GM19467 (cell line): ENCODE measurements around the gene PSMB2.
"Not testable (repeated sequence)": the region's sequence is repeated elsewhere in the genome, so short reads cannot be mapped to it uniquely, and the experiment has no call there.

Experiments
- ATAC-seq: cut with Tn5 transposase; IDR thresholded peaks from one replicate; pipeline ENCODE4 v1.9.1; 2021; ENCODE audit warnings: mild to moderate bottlenecking, moderate library complexity; ENCODE audit not compliant: unreplicated experiment

PSMB2 gene

GRCh38 chr1:35641233-35641866 is at the start of gene PSMB2:
Gene PSMB2 (minus strand): TSS chr1:35641526. CDS start chr1:35641432, 94 bp downstream.
- peak; percentile 78 for ATAC-seq

DNA sequence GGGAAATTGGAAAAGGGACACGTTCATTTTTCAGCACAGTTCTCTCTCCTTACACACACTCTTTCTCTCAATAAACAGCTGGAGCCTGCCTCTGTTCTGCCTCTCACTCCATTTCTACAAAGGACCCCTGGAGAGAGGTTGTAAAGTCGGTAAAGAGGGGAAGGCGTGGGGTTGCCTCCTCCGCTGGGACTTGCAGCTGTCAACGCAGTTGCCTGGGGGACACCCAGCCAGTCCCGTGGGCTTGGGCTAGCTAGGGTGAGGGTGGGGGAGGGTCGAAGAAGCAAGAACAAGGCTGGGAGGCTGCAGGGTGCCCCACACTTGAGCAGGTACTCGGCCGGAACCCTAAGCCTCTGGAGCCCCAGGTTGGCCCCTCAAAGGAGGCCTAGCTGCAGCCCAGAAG is 49.8 kb upstream of the PSMB2 start:
- no peak for ATAC-seq

DNA sequence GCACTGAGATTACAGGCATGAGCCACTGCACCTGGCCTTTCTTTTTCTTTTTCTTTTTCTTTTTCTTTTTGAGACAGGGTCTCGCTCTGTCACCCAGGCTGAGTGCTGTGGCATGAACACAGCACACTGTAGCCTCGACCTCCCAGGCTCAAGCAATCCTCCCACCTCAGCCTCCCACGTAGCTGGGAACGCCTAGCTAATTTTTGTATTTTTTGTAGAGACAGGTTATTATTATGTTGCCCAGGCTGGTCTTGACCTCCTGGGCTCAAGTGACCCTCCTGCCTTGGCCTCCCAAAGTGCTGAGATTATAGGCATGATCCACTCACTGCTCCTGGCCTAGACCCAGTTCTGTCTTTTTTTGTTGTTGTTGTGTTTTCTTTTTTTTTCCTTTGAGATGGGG is 48.8 kb upstream of the PSMB2 start:
- not testable (repeated sequence) for ATAC-seq

DNA sequence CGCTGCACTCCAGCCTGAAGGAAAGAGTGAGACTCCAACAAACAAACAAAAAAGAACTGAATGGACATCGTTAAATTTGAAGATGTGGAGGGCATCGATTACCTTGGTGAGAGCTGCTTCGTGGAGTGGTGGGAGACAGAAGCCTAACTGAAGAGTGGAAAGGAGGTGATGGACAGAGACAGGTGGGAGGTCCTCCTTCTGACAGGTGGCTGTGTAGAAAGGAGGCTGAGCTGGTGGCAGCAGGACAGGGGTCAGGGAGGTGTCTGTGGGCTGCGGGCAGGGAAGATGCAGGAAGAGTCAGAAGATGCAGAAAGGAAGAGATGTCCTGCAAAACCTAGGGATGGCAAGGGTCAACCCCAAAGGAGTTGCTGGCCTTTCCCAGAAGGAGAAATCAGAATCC is 46.8 kb upstream of the PSMB2 start:
- ATAC-seq, result no peak

DNA sequence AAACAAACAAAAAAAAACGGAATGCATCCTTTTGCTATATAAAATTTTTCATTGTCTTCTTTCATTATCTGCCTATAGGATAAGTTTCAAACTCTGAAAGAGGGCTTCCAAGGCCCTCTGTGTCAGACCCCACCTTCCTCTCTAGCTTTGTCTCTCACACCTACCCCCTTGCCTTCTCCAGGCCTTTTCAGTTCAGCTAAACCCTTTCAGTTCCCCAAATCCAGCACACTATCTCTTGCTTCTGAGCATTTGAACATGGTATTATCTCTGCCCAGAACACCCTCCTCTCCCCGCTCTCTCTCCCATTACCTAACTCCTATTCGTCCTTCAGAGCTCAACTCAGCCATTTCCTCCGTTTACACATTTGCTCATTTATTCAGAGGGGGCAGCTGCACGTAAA is 41.7 kb upstream of the PSMB2 start:
- no peak for ATAC-seq

DNA sequence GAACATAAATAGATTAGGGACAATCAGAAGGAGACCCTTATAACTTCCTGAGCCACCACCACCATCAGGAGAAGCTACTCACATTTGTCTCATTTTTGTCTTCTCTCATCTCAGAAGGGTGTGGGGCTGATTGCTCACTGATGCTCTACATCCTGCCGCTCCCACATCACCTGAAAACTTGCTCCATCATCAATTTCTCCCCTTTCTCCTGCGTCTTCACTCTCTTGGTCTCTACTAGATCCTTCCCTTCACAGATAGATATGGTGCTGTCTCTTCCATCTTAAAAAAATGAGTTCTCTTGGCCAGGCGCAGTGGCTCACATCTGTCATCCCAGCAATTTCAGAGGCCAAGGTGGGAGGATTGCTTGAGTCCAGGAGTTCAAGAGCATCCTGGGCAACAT is 38.9 kb upstream of the PSMB2 start:
- ATAC-seq, result no peak

GRCh38 chr1:35675773-35676172 is 34.4 kb upstream of the PSMB2 start:
- ATAC-seq, result no peak

GRCh38 chr1:35674111-35674510 is 32.8 kb upstream of the PSMB2 start:
- no peak for ATAC-seq

DNA sequence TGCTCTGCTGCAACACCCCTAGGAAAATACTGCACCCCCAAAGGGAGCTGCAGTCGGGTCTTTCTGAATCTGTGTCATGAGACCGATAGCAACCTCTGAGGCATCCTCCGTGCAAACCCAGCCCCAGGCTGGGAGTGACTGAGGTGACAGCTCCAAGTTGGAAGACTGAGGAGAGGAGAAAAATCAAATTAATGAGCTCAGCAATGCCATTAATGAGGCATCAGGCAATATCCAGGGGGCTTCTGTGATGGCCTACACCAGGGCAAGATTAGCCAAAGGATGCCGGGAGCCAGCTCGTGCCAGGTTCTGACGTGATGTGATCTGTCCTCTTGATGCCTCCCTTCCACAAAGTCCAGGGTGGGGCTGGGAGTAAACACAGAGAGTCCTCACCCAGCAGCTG is 30.8 kb upstream of the PSMB2 start:
- no peak for ATAC-seq

- no peak for ATAC-seq
Observed at GRCh38 chr1:35668506-35668905, 27.2 kb upstream of the PSMB2 start.

DNA sequence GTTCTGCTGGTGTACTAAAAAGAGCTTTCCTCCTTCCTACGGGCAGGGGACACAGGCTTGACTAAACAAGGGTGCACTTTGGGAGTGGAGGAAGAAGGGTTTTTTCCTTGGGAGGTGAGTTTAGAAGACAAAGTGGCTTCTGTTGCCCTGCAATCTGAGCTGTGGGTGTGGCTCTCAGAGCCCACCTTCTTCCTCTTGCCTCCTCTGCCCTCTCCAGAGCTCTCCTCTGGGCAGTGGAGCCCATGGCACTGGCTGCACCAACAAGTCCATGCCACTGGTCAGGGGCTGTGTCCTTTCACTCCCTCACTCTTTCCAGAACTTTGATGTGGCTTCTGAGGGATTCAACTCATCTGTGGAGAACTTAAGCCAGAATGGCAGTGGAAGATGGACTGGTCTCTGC is 25.6 kb upstream of the PSMB2 start:
- ATAC-seq, result no peak

- no peak for ATAC-seq
Observed at GRCh38 chr1:35666216-35666615, 24.9 kb upstream of the PSMB2 start.

- ATAC-seq, result no peak
Observed at GRCh38 chr1:35663434-35663833, 22.1 kb upstream of the PSMB2 start.

GRCh38 chr1:35661474-35661795 is 20.1 kb upstream of the PSMB2 start:
- no peak for ATAC-seq

GRCh38 chr1:35660581-35661473 is 19.5 kb upstream of the PSMB2 start:
- no peak for ATAC-seq

DNA sequence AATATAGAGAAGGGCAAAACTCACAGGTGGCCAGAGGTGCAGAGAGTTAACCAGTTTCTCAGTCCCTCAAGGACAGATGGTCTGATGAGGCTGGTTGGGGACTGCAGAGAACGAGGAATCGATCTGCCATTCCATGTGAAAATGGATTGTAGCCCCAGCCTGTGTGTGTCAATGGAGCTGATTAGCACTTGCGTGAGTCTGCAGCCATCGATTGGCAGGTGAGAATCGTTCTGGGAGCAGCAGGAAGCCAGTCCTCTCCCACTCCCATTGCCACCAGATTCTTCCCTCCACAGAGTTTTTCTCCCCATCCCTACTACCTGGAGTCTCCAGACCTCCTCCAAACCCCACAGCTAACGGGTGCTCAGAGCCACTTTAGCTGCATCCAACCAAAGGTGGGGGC is 18.3 kb upstream of the PSMB2 start:
- no peak for ATAC-seq

- no peak for ATAC-seq
Observed at GRCh38 chr1:35657851-35658250, 16.5 kb upstream of the PSMB2 start.

DNA sequence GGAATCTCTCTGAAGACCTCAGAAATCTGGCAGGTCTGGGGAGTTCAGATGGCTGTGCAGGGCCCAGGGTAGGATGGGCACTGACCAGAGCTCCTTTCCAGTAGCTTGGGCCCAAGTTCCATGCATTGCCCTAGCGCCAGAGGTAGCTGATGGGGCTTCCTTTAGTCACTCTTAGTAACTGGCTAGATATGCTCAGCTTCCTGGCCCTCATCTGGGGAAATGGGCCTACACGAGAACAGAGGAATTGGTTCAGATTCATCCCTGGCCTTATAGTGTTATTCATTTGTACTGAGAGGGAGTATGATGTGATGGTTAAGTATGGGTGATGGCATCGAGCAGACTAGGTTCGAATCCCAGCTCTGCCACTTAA is 15.5 kb upstream of the PSMB2 start:
- no peak for ATAC-seq

- no peak for ATAC-seq
Observed at GRCh38 chr1:35656148-35656862, 15.0 kb upstream of the PSMB2 start.

DNA sequence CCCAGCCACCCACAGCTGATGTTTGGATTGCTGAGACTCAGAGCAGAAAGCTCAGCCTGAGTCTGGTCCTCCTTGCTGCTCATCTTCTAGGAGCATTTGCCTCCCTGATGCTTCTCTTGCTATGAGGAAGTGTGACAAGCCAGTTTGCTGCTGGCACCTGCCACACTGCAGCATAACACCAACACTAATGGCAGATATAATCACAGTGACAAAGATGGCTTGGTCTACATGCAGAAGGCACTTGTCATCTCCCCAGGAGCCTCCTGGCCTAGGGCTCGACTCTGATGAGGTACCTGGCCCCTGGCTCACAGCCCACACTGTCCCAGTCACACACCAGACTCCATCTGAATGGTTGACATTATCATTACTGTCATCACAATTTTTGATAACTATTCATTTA is 13.9 kb upstream of the PSMB2 start:
- no peak for ATAC-seq

DNA sequence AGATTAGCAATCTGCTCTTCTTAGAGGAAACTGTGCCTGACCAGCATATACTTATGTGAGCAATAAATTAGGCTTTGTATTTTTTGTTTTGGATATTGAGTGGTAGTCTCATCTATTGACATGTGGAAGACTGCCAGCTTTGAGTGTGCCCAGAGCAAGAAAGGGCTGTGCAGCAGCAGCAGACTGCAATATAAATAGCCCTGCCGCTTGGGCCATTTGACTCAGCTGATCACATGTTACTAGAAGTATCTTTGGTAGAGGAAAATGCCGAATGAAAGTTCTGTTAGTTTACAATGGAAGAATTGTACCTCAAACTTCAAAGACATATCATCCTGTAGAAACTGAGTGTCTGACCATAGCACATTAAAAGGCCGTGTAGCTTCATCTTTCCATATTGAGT is 9.1 kb upstream of the PSMB2 start:
- no peak for ATAC-seq

DNA sequence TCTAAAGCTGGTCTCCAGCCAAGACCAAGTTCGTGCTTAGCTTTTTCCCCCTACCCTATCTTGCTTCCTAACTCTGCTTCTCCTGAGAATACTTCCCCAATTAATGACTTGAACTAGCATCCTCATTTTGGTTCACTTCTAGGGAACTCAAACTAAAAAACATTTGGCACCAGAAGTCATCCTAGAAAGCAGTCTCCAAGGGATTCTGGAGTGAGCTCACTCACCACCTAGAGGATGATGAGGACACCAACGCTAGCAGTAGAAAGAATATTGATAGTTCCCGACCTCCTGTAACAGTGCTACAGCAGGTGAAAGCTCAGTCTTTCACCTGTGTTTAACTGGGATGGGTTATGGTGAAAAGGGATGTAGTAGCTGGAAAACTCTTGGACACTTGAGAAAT is 4.7 kb upstream of the PSMB2 start:
- no peak for ATAC-seq
